Stimulated activated CD4-positive, alpha-beta T cell treated with anti-CD3 and anti-CD28 coated beads, Interleukin-12 subunit alpha, Interleukin-12 subunit beta, amount 100 ng/mL, for 24 hours (primary cell): Measurements from ENCODE around the gene PNMT.
"Not testable (repeated sequence)": the region's sequence is repeated elsewhere in the genome, so short reads cannot be mapped to it uniquely, and the experiment has no call there.

Experiments
- DNase-seq, 2 experiments: peaks; one replicate each; pipeline ENCODE4 v3.0.0-alpha.2; 2020; ENCODE audit warnings: low read depth in 2 of 2

Gene PNMT

DNA sequence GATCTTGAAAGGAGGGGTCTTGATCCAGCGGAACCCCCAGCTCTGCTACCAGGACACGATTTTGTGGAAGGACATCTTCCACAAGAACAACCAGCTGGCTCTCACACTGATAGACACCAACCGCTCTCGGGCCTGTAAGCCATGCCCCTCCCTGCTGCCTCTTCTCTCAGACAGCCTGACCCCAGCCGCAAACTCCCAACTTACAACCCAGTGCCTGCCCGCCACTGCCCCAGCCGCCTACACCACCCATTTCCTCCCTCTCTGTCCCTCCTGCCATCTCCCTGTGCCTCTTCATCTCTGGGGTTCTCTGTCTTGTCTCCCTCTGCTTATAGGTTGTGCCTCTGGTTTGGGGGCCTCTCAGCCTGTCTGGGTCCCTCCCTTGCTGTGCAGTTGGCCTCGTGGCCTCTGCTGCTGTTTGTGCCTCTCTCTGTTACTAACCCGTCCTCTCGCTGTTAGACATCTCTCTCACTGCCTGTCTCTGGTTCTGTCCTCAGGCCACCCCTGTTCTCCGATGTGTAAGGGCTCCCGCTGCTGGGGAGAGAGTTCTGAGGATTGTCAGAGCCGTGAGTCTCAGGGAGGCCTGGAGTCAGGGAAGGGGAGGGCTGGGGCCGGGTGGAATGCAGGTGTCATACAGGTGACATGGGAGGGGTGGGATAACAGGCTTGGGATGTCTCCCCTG is 41.2 kb downstream of the PNMT start:
- DNase-seq: no peak

DNA sequence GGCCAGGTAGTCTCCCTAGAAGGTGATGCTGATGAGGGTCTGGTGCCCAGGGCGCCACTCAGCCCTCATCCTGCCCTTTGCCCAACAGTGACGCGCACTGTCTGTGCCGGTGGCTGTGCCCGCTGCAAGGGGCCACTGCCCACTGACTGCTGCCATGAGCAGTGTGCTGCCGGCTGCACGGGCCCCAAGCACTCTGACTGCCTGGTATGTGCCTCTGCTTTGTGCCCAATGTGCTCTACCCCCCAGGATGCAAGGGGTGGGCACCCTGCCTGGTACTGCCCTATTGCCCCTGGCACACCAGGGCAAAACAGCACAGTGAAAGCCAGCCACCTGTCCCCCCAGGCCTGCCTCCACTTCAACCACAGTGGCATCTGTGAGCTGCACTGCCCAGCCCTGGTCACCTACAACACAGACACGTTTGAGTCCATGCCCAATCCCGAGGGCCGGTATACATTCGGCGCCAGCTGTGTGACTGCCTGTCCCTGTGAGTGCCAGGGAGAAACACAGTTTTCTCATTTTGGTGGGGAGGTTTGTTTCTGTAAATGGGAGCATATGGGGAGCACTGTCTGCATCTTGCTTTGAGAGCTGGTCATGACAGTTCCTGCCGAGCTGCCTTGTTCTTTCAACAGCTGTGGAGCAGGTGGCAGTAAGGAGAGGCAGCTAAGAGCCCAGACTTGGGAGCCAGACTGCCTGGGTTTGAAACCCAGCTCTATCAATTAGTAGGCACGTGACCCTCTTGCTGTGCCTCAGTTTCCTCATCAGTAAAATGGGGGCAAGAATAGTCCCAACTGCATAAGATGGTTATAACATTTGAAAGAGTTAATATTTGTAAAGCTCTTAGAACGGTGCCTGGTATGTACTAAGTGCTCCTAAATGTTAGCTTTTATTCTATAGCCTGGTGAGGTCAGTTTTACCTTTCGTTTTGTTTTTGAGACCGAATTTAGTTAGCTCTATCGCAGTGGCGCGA is 42.0 kb downstream of the PNMT start:
- no peak for DNase-seq

DNA sequence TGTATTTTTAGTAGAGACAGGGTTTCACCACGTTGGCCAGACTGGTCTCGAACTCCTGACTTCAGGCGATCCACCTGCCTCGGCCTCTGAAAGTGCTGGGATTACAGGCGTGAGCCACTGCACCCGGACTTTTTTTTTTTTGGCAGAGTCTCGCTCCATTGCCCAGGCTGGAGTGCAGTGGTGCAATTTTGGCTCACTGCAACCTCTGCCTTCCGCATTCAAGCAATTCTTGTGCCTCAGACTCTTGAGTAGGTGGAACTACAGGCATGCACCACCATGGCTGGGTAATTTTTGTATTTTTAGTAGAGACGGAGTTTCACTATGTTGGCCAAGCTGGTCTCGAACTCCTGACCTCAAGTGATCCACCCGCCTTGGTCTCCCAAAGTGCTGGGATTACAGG is 42.8 kb downstream of the PNMT start:
- not testable (repeated sequence) for DNase-seq

DNA sequence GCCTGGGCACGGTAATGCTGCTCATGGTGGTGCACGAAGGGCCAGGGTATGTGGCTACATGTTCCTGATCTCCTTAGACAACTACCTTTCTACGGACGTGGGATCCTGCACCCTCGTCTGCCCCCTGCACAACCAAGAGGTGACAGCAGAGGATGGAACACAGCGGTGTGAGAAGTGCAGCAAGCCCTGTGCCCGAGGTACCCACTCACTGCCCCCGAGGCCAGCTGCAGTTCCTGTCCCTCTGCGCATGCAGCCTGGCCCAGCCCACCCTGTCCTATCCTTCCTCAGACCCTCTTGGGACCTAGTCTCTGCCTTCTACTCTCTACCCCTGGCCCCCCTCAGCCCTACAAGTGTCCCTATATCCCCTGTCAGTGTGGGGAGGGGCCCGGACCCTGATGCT is 43.6 kb downstream of the PNMT start:
- no peak for DNase-seq

DNA sequence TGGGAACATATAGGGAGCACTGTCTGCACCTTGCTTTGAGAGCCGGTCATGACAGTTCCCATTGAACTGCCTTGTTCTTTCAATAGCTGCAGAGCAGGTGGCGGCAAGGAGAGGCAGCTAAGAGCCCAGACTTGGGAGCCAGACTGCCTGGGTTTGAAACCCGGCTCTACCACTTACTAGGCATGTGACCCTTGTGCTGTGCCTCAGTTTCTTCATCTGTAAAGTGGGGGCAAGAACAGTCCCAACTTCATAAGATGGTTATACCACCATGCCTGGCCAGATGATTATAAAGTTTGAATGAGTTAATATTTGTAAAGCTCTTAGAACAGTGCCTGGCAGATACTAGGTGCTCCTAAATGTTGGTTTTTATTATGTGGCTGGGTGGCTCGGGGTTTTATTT is 46.0 kb downstream of the PNMT start:
- no peak for DNase-seq

DNA sequence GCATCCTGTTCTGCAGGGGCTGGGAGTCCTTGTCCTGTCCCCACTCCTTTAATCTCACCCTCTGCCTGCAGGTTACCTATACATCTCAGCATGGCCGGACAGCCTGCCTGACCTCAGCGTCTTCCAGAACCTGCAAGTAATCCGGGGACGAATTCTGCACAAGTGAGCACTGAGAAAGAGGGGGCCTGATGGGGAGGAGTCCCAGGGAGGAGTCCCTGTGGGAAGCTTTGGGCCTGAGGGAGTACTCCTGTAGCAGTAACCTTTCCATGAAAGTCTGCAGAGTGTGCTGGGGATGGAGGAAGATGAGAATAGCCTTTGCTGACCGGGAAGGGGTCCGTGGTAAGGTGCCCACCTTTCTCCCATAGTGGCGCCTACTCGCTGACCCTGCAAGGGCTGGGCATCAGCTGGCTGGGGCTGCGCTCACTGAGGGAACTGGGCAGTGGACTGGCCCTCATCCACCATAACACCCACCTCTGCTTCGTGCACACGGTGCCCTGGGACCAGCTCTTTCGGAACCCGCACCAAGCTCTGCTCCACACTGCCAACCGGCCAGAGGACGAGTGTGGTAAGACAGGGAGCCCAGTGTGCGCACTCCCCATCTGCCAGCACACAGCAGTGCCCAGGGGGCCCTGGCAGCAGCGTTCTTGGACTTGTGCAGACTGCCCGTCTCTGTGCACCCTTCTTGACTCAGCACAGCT is 47.3 kb downstream of the PNMT start:
- DNase-seq: no peak

DNA sequence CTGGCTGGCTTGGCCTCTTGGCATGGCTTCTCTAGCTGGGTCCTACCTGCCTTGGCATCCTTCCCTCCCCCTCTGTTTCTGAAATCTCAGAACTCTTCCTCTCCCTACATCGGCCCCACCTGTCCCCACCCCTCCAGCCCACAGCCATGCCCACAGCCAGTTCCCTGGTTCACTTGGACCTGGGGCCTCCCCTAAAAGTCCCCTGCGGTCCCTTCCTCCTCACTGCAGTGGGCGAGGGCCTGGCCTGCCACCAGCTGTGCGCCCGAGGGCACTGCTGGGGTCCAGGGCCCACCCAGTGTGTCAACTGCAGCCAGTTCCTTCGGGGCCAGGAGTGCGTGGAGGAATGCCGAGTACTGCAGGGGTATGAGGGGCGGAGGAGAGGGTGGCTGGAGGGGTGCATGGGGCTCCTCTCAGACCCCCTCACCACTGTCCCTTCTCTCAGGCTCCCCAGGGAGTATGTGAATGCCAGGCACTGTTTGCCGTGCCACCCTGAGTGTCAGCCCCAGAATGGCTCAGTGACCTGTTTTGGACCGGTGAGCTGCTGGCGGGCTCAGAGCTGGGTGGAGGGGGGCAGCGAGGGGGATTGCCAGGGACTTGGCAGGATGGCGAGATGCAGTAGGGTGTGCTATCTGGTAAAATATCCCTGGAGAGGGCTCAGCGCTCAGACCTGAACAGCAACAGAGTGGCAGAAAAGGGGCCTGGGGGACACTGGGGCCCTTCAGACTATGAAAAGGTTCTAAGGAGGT is 48.0 kb downstream of the PNMT start:
- no peak for DNase-seq

DNA sequence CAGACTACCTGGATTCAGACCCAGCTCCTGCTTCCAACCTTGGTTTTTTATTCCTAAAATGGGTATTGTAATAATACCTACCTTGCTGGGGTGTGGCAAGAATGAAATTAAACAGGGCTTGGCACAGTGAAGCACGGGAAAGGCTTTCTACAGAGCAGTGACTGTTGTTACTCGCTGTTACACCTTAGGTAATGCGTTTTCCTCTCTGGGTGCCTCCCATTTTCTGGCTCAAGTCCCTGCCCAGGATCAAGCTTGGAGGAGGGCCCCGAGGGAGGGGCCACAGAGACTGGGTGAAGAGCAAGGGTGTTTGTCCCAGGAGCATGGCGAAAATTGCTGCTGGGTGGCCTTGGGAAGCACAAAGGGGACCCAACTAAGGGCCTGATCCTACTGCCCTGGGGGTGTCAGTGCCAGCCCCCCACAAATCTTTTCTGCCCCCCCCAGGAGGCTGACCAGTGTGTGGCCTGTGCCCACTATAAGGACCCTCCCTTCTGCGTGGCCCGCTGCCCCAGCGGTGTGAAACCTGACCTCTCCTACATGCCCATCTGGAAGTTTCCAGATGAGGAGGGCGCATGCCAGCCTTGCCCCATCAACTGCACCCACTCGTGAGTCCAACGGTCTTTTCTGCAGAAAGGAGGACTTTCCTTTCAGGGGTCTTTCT is 48.8 kb downstream of the PNMT start:
- DNase-seq: no peak

DNA sequence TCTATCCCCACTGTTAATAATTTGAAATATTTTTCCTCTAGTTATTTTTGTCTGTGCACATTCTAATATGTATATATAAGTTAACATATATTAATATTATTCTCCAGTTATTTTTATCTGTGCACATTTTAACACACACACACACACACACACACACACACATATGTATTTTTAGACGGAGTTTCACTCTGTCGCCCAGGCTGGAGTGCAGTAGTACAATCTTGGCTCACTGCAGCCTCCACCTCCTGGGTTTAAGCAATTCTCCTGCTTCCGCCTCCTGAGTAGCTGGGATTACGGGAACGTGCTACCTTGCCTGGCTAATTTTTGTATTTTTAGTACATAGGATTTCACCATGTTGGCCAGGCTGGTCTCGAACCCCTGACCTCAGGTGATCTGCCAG is 49.4 kb downstream of the PNMT start:
- no peak for DNase-seq

DNA sequence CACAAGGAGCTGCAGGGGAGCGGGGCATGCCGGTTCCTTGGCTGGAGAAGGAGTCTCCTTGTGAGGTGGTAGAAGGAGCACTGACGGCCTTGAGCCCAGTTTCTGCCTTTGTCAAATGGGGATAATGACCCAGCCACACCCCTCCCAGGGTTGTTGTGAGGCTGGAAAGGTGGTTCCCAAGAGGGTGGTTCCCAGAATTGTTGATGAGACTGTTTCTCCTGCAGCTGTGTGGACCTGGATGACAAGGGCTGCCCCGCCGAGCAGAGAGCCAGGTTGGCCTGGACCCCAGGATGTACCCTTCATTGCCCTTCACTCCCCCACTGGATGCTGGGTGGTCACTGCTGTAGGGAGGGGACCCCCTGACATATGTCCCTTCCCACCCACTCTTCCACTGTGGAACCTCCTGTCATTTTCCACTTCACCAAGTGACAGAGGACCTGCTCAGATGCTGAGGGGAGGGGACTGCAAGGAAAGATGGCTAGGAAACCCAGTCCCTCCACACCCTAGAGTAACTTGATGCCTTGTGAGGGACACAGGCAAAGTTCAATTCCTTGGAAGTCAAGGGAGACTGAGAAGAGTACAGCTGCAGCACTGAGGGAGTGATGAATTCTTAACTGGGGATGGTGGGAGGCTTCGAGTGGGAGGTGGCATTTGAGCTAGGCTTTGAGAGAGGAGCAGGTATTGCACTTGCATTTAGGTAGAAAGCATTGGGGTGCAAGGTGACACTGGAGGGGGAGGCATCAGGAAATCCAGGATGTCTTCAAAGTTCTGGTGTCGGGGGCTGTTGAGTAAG is 51.5 kb downstream of the PNMT start:
- DNase-seq: no peak
